GM18519 (cell line): ENCODE measurements around the gene CAT.
"Not testable (repeated sequence)": the region's sequence is repeated elsewhere in the genome, so short reads cannot be mapped to it uniquely, and the experiment has no call there.

Experiments
- ATAC-seq: cut with Tn5 transposase; IDR thresholded peaks from one replicate; pipeline ENCODE4 v1.9.1; 2021; ENCODE audit warnings: mild to moderate bottlenecking, moderate library complexity; ENCODE audit not compliant: unreplicated experiment, low FRiP score

Gene CAT

GRCh38 chr11:34424826-34425225 is 13.9 kb upstream of the CAT start:
- ATAC-seq, result not testable (repeated sequence)

GRCh38 chr11:34425360-34425759 is 13.4 kb upstream of the CAT start:
- no peak for ATAC-seq

- no peak for ATAC-seq
These were observed 12.9 kb upstream of the CAT start for GRCh38 chr11:34425867-34426266.

- no peak for ATAC-seq
These were observed 12.0 kb upstream of the CAT start for GRCh38 chr11:34426766-34427185.

- no peak for ATAC-seq
These were observed 11.4 kb upstream of the CAT start for GRCh38 chr11:34427186-34427805.

- ATAC-seq, result no peak
These were observed 6.8 kb upstream of the CAT start for GRCh38 chr11:34431979-34432378.

GRCh38 chr11:34432822-34433221 is 5.9 kb upstream of the CAT start:
- no peak for ATAC-seq

- ATAC-seq, result no peak
These were observed 4.8 kb upstream of the CAT start for GRCh38 chr11:34433899-34434298.

- no peak for ATAC-seq
These were observed 1.3 kb upstream of the CAT start for GRCh38 chr11:34437224-34438125.

- ATAC-seq, result no peak
These were observed 970 bp downstream of the CAT start for GRCh38 chr11:34439610-34440198.

- no peak for ATAC-seq
These were observed 3.1 kb downstream of the CAT start for GRCh38 chr11:34441814-34442213.

GRCh38 chr11:34443136-34443535 is 4.4 kb downstream of the CAT start:
- ATAC-seq, result no peak

GRCh38 chr11:34444428-34444827 is 5.7 kb downstream of the CAT start:
- ATAC-seq, result no peak

- ATAC-seq, result no peak
These were observed 7.2 kb downstream of the CAT start for GRCh38 chr11:34445956-34446355.

- ATAC-seq, result no peak
These were observed 7.7 kb downstream of the CAT start for GRCh38 chr11:34446386-34446785.

GRCh38 chr11:34447044-34447443 is 8.3 kb downstream of the CAT start:
- no peak for ATAC-seq

GRCh38 chr11:34448223-34448994 is 9.7 kb downstream of the CAT start:
- ATAC-seq, result no peak

- ATAC-seq, result no peak
These were observed 10.3 kb downstream of the CAT start for GRCh38 chr11:34449013-34449412.

GRCh38 chr11:34451053-34451452 is 12.3 kb downstream of the CAT start:
- no peak for ATAC-seq

GRCh38 chr11:34454308-34455032 is 15.7 kb downstream of the CAT start:
- ATAC-seq, result no peak
